NCI-H345 (cell line): ENCODE results near the gene SMPD2.
A peak's percentile ranks its signal among the peaks of the same experiment; 100 is the strongest.

ENCODE experiments used
- DNase-seq: peaks from one replicate; lab custom pipeline; 2025; lab: John Stamatoyannopoulos, UW

SMPD2 gene

GRCh38 chr6:109447087-109447486 is 6.6 kb downstream of the SMPD2 start:
- no peak for DNase-seq

- no peak for DNase-seq
These were observed 7.5 kb downstream of the SMPD2 start for GRCh38 chr6:109447878-109448555.

- DNase-seq = no peak
These were observed 8.1 kb downstream of the SMPD2 start for GRCh38 chr6:109448615-109449014.

- DNase-seq = no peak
These were observed 8.7 kb downstream of the SMPD2 start for GRCh38 chr6:109449064-109449794.

- no peak for DNase-seq
These were observed 9.5 kb downstream of the SMPD2 start for GRCh38 chr6:109449795-109450673.

- no peak for DNase-seq
These were observed 10.3 kb downstream of the SMPD2 start for GRCh38 chr6:109450801-109451200.

GRCh38 chr6:109451376-109451775 is 10.9 kb downstream of the SMPD2 start:
- no peak for DNase-seq

GRCh38 chr6:109452181-109452580 is 11.7 kb downstream of the SMPD2 start:
- no peak for DNase-seq

GRCh38 chr6:109453156-109453555 is 12.6 kb downstream of the SMPD2 start:
- DNase-seq = no peak

GRCh38 chr6:109453594-109454495 is 13.3 kb downstream of the SMPD2 start:
- peak; percentile 83 for DNase-seq

GRCh38 chr6:109454496-109455436 is 14.2 kb downstream of the SMPD2 start:
- peak; percentile 41 for DNase-seq

- peak; percentile 73 for DNase-seq
These were observed 15.1 kb downstream of the SMPD2 start, which contains the start of gene MICAL1 for GRCh38 chr6:109455437-109456110. TSS of gene MICAL1 (minus strand) at chr6:109455772. CDS start at chr6:109454196, 1,576 bp downstream.

- DNase-seq = no peak
These were observed 15.6 kb downstream of the SMPD2 start for GRCh38 chr6:109456111-109456583.

GRCh38 chr6:109456710-109457561 is 16.4 kb downstream of the SMPD2 start:
- no peak for DNase-seq

GRCh38 chr6:109457562-109457996 is 17.1 kb downstream of the SMPD2 start:
- no peak for DNase-seq

- peak; percentile 65 for DNase-seq
These were observed 18.4 kb downstream of the SMPD2 start for GRCh38 chr6:109458774-109459531.

GRCh38 chr6:109460161-109460829 is 19.8 kb downstream of the SMPD2 start:
- no peak for DNase-seq
